HFFc6 (cell line): ENCODE data around the gene TBX19. TPM values are rescaled to one million over a fixed set of nuclear protein-coding genes. Genes with fewer than 3 reads are reported as not detected.

ENCODE experiments used
- DNase-seq: peaks from one replicate; pipeline ENCODE4 v3.0.0-alpha.2; 2018
- H3K27ac Mint-ChIP-seq: 2 replicates; pipeline ENCODE4 v1.8.0; 2020; ENCODE audit warnings: mild to moderate bottlenecking, mixed read lengths
- H3K27me3 Mint-ChIP-seq: 2 replicates; pipeline ENCODE4 v1.8.0; 2021; ENCODE audit warnings: mild to moderate bottlenecking, moderate library complexity, mixed read lengths; ENCODE audit not compliant: insufficient read depth
- H3K36me3 Mint-ChIP-seq: 2 replicates; pipeline ENCODE4 v1.8.0; 2021; ENCODE audit warnings: low read depth, mixed read lengths
- H3K4me1 Mint-ChIP-seq: 2 replicates; pipeline ENCODE4 v1.8.0; 2020; ENCODE audit warnings: low read depth, mixed read lengths
- H3K4me3 Mint-ChIP-seq: 2 replicates; pipeline ENCODE4 v1.8.0; 2020; ENCODE audit warnings: mild to moderate bottlenecking, moderate library complexity, mixed read lengths
- H3K9me3 Mint-ChIP-seq: 2 replicates; pipeline ENCODE4 v1.8.0; 2020; ENCODE audit warnings: mild to moderate bottlenecking, mixed read lengths
- CTCF ChIP-seq: fragments of 200-600 bp; sonication (generic); IDR thresholded peaks from 2 replicates; pipeline ENCODE4 v1.5.0; 2021; ENCODE audit warnings: antibody characterized with exemption, mild to moderate bottlenecking
- total RNA-seq, 6 experiments: library from RNA; stranded (reverse); fragmentation: NEBNext Ultra II Directional; extraction: Animal tissue kit (Norgen Biotek cat#: 25700); gene quantifications; 2 replicates in 1 of 6; 3 replicates in 5 of 6; pipeline ENCODE4 v1.2.3, GENCODE V29; 2021

Gene TBX19
- total RNA-seq, 6 experiments from 2014 or later, result 0.41 to 0.57 (median 0.49) TPM

- Mint-ChIP-seq H3K4me1 (peaks cover 30% of the 10 kb centered on the region), H3K27me3 (no peaks in the 10 kb centered on the region), H3K36me3 (peaks cover 7% of the 10 kb centered on the region; the same call in 1 of the 2 replicates), H3K4me3 (no peak overlapping the region), H3K27ac (no peak overlapping the region), H3K9me3 (no peaks in the 10 kb centered on the region)
- no peak for TF ChIP-seq CTCF
- DNase-seq, result no peak
Measured at GRCh38 chr1:168264296-168264695, 16.4 kb upstream of the TBX19 start.

- Mint-ChIP-seq H3K9me3 (no peaks in the 10 kb centered on the region), H3K27ac (no peak overlapping the region), H3K4me1 (peaks cover 21% of the 10 kb centered on the region), H3K27me3 (no peaks in the 10 kb centered on the region), H3K4me3 (no peak overlapping the region), H3K36me3 (no peaks in the 10 kb centered on the region; the same call in 1 of the 2 replicates)
- DNase-seq, result no peak
- TF ChIP-seq CTCF, result no peak
Measured at GRCh38 chr1:168265596-168265995, 15.1 kb upstream of the TBX19 start.

- TF ChIP-seq CTCF, result no peak
- no peaks in the 10 kb centered on the region for H3K9me3 Mint-ChIP-seq
- no peak overlapping the region for H3K27ac Mint-ChIP-seq
- H3K4me1 Mint-ChIP-seq, result peaks cover 10% of the 10 kb centered on the region
- H3K4me3 Mint-ChIP-seq, result no peak overlapping the region
- H3K27me3 Mint-ChIP-seq, result no peaks in the 10 kb centered on the region
- DNase-seq, result no peak
- H3K36me3 Mint-ChIP-seq, result no peaks in the 10 kb centered on the region; the same call in 1 of the 2 replicates
Measured at GRCh38 chr1:168266644-168267186, 14.0 kb upstream of the TBX19 start.

GRCh38 chr1:168271636-168272035, 9.0 kb upstream of the TBX19 start:
- Mint-ChIP-seq H3K36me3 (peaks cover 5% of the 10 kb centered on the region), H3K27ac (no peak overlapping the region), H3K27me3 (no peaks in the 10 kb centered on the region), H3K9me3 (no peaks in the 10 kb centered on the region), H3K4me3 (no peak overlapping the region), H3K4me1 (peaks cover 14% of the 10 kb centered on the region)
- DNase-seq, result no peak
- TF ChIP-seq CTCF, result no peak

- Mint-ChIP-seq H3K9me3 (peaks cover 6% of the 10 kb centered on the region; the same call in 1 of the 2 replicates), H3K4me3 (no peak overlapping the region), H3K4me1 (peaks cover 14% of the 10 kb centered on the region), H3K36me3 (peaks cover 11% of the 10 kb centered on the region), H3K27ac (no peak overlapping the region), H3K27me3 (peaks cover 2% of the 10 kb centered on the region; the same call in 1 of the 2 replicates)
- no peak for DNase-seq
- TF ChIP-seq CTCF, result no peak
Measured at GRCh38 chr1:168273575-168273974, 7.1 kb upstream of the TBX19 start.
